ENCODE data around the gene RELN.

Gene RELN

DNA sequence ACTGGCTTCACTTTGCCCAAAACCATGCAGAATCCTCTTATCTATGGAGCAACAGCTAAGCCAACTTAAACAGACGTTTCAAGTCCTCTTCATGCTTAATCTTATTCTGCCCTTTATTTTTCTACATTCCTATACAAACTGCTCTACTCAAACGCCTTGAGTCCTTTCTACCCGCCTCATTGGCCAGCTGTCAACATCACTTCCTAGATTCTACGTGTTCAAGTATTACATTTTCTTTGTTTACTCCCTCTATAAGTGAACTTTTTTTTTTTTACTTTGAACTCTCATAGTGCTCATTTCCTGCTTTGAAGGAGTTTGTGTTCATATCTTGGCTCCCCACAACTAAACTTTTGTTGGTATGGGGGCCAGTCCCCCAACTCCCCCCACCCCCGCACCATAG, 514.5 kb downstream of the RELN start:
- no peak for DNase-seq (ENCODE audit: low spot score)

DNA sequence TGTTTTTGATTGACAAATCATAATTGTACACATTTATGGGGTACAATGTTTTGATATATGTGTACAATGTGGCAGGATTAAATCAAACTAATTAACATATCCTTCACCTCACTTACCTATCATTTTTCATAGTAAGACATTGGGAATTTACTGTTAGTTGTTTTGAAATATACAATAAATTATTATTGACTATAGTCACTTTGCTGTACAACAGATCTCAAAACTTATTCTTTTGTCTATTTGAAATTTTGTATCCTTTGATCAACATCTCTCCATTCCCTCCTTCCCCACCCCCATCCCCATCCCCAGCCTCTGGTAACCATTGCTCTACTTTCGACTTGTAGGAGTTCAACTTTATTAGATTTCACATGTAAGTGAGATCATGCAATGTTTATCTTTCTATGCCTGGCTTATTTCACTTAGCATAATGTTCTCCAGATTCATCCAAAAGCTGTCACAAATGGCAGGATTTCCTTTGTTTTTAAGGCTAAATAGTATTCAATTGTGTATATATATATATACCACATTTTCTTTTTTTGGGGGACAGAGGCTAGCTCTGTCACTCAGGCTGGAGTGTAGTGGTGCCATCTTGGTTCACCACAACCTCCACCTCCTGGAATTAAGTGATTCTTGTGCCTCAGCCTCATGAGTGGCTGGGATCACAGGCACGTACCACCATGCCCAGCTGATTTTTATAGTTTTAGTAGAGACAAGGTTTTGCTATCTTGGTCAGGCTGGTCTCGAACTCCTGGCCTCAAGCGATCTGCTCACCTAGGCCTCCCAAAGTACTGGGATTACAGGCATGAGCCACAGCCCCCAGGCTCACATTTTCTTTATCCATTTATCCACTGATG, 520.1 kb downstream of the RELN start:
- no peak for DNase-seq (ENCODE audit: low spot score)

DNA sequence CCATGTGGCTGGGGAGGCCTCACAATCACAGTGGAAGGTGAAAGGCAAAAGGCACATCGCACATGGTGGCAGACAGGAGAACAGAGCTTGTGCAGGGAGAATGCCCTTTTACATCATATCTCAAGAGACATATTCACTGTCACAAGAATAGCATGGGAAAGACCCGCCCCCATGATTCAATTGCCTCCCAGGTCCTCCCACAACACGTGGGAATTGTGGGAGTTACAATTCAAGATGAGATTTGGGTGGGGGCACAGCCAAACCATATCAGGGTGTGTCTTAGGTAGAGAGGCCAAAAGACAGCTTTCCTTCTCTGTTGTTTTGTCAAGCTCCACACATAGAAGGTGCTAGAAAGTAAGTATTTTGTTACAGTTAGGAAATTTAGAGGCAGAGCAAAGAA, 522.6 kb downstream of the RELN start:
- no peak for DNase-seq (ENCODE audit: low spot score)

DNA sequence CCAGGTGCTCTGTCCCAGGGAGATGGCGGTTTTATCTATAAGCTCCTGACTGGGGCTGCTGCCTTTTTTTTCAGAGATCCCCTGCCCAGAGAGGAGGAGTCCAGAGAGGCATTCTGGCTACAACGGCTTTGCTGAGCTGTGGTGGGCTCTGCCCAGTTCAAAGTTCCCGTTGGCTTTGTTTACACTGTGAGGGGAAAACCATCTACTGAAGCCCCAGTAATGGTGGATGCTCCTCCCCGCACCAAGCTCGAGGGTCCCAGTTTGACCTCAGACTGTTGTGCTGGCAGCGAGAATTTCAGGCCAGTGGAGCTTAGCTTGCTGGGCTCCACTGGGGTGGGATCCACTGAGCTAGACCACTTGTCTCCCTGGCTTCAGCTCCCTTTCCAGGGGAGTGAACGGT, 527.1 kb downstream of the RELN start:
- no peak for DNase-seq (ENCODE audit: low spot score)

DNA sequence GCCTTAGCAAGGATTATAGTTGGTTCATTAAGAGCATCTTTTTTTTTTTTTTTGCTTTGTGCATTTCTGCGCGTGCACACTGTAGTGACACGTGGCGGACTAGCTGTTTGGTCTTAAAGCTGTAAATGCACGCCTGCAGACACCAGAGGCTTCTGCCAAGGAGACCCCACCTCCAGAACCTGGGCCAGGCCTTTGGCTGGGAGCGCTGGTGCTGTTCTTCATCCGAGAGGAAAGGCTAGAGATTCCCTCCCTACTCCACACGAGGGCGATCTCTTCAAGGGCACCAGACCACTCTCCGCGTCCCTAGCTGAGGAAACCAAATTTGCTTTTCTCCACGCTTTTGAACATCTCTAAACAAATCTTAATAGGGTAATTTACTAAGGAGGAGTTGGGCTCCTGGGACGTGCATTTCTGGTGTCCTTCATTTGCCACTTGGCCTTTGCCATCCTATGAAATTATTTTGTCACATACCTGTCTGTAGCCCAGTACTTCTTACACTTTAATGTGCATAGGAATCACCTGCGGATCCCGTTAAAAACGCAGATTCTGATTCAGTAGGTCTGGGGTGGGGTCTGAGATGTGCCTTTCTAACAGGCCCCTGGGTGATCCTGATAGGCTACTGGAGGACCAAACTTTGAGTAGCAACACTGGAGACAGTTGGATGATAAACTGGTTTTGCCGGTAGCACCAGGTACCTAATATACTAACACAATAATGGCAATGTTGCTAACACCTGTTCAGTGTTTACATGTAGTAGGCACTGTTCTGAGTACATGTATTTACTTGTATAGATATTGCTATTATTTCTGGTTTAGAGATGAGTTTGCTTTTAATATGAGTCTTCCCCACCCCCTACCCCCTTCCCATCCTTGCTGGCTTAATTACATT, 542.1 kb downstream of the RELN start:
- peak; percentile 78 for DNase-seq (ENCODE audit: low spot score)

DNA sequence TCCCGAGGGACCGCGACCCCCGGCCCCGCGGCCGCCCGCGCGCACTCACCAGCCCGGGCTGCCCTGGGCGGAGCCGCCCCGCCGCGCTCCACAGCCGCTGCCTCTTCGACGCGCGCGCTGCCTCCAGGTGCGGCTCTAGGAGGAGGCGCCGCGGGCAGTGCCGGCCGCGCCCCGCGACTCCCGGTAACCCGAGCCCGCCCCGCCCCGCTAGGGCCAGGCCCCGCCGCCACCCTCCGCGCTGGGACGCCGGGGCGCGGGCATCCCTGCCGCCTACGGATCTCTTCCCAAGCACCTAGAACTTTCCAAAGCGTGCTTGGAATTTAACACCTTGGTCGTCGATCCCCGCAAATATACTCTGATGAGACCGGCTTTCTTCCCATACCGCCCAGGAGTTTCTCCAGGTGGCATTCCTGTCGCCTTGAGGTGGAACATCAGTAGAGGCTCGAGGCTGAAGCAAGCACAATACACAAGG, 543.4 kb downstream of the RELN start, which contains the start of gene SLC26A5:
Gene SLC26A5, minus strand, starts transcription at position 159 of the 472 bp plus-strand sequence. CDS start 24,693 bp downstream, outside the sequence.
- peak; percentile 68 for DNase-seq (ENCODE audit: low spot score)

DNA sequence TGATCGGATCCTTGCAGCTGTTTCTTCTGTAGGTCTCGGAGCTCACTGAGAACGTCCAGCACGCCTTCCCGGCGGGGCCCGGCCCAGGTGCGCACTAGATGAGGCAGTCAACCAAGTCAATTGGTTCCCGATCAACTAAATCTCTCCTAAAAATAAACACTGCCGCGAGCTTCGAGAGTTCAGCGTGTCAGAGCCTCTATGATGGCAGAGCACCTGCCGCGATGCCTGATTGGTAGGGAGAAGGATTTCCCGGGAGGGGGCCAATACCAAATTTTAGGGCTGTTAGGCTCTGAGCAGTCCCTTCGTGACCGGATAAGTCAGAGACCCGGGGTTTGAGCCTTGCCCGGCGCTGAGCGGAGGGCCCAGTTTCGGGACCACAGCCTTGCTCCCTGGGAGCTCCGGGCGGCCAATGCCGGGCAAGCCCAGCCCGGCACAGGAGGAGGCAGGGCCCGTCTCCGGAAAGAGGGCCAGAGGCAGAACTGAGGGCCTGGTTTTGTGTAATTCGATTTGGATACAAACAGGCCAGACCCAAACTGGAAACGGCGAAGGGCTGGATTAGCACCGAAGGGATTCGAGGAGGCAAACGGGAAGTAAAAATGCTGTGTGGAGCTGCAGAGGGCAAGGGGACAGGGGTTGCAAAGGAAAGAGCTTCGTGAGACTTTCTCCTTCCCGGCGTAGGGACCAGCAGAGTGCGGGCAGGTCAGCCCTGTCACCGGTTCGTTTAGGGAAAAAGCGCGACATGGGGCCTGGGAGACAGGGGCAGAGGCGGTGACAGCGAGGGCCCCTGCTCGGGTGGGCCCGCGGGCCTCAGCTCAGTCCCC, 544.0 kb downstream of the RELN start:
- DNase-seq (ENCODE audit: low spot score): peak; percentile 23

DNA sequence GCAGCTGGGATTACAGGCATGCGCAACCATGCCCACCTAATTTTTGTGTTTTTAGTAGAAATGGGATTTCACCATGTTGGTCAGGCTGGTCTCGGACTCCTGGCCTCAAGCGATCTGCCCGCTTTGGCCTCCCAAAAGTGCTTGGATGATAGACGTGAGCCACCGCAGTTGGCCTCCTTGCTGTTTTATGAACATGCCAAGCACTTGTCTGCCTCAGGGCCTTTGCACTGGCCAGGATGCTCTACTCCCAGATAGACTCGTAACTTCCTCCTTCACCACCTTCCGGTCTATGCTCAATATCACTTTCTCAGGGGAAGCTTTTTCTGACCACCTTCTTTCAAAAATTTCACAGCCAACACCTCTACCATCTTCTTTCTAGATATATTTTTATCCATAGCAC, 549.8 kb downstream of the RELN start:
- DNase-seq (ENCODE audit: low spot score): no peak

DNA sequence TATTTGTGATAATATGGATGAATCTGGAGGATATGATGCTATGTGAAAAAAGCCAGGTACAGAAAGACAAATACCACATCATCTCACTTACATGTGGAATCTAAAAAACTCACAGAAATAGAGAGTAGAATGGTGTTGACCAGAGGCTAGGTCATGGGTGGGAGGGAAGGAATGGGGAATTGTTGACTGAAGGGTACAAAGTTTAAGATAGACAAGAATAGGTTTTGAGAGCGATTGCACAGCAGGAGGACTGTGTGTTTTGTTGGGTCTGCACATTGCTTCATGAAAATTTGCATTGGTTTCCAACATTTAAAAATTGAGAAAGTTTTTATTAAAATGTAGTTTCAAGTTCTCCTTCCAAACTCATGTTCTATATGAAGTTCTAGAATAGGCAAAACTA, 551.8 kb downstream of the RELN start:
- DNase-seq (ENCODE audit: low spot score): peak; percentile 38

DNA sequence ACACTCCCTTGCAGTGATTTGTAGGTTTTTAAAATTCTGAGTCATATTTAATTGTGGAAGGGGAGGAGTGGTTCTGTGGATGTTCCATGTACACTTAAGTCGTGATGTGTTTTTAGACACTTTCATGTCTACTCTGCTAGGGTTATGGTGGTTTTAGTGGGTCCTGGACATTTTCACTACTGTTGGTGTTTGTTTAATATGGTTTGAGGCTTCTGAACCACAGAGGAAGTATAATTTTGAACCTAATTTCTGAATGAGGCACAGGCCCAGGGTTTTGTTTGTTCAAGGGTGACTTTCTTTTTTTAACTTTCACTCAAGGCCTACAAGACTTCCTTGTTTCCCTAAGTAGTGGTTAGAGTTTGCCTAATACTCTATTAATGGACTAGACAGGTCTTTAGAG, 556.7 kb downstream of the RELN start:
- DNase-seq (ENCODE audit: low spot score): no peak

DNA sequence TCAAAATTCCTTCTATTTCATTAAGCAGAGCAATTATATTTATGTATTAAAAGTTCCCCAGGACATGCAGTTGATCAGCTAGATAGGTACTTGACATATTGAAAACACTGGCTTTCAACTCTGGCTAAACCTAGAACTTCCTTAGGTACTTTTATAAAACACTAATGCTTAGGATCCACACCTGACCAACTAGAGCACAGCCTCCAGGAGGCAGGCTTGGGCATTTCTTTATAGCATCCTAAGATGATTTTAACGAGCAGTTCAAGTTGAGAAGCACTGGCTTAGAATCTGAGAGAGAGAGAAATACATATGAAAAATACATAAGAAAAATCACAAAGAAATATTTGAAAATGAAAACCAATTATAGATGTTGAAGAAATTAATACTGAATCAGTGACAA, 564.3 kb downstream of the RELN start:
- no peak for DNase-seq (ENCODE audit: low spot score)

DNA sequence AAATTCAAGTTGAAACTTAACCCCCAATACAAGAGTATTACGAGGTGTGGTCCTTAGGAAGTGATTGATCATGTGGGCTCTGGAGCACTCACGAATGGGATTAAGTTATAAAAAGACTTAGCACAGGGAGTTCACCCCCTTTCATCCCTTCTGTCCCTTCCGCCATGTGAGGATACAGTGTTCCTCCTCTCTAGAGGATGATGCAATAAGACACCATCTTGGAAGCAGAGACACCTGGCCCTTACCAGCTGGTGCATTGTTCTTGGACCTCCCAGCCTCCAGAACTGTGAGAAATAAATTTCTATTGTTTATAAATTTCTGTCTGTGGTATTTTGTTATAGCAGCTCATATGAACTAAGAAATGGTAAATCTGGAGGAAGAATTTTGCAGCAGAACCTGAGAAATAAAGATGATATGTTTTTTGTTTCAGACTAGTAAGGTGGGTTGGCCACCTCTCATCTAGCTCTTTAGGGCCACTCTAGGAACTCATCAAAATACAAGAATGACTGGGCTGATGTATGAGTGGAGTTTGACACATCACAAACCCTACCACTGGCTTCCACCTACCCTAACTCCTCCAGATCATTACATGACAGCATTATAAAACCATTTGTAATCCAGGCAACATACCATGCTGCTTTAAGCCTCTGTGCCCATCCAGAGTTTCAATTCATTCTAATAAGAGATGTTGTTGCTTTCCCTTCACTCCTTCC, 565.8 kb downstream of the RELN start:
- no peak for DNase-seq (ENCODE audit: low spot score)
